ENCODE data around the gene CCNF.
"Not testable (repeated sequence)": the region's sequence is repeated elsewhere in the genome, so short reads cannot be mapped to it uniquely, and the experiment has no call there.

The CCNF gene

GRCh38 chr16:2476345-2476720 lies 47.1 kb downstream of the CCNF start:
- CTCF ChIA-PET, result interaction anchor here (1.7 to 2.0 kb wide), 2 partner anchors 10 to 24 kb away, joined by 3 to 6 read pairs; no protein-coding TSS in a partner anchor
- POLR2A ChIA-PET, result no interaction called here
- no peak for DNase-seq (ENCODE audit: extremely low spot score)
- TF ChIP-seq, protein P1, sequence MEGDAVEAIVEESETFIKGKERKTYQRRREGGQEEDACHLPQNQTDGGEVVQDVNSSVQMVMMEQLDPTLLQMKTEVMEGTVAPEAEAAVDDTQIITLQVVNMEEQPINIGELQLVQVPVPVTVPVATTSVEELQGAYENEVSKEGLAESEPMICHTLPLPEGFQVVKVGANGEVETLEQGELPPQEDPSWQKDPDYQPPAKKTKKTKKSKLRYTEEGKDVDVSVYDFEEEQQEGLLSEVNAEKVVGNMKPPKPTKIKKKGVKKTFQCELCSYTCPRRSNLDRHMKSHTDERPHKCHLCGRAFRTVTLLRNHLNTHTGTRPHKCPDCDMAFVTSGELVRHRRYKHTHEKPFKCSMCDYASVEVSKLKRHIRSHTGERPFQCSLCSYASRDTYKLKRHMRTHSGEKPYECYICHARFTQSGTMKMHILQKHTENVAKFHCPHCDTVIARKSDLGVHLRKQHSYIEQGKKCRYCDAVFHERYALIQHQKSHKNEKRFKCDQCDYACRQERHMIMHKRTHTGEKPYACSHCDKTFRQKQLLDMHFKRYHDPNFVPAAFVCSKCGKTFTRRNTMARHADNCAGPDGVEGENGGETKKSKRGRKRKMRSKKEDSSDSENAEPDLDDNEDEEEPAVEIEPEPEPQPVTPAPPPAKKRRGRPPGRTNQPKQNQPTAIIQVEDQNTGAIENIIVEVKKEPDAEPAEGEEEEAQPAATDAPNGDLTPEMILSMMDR (IDR thresholded peaks at IDR 0.05; ENCODE audit: control extremely low read depth, extremely low read depth, low read depth, missing control alignments), result no peak

GRCh38 chr16:2476741-2477140 lies 47.5 kb downstream of the CCNF start:
- CTCF ChIA-PET, result interaction anchor here (1.7 to 2.0 kb wide), 2 partner anchors 10 to 23 kb away, joined by 3 to 6 read pairs; no protein-coding TSS in a partner anchor

DNA sequence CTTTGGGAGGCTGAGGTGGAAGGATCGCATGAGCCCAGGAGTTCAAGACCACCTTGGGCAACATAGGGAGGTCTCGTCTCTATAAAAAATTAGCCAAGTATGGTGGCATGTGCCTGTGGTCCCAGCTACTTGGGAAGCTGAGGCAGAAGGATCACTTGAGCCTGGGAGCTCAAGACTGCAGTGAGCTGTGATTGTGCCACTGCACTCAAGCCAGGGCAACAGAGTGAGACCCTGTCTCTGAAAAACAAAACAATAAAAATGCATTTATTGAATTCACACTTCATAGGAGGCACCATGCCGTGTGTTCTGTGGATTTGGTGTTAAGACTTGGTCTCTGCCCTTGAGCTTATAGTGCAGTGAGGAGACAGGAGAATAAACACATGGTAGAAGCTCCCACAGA lies 48.1 kb downstream of the CCNF start:
- TF ChIP-seq, protein P1 (IDR thresholded peaks at IDR 0.05; ENCODE audit: control extremely low read depth, extremely low read depth, low read depth, missing control alignments), result no peak
- no peak for DNase-seq (ENCODE audit: extremely low spot score)
- ChIA-PET POLR2A (no interaction called here), CTCF (interaction anchor here (1.7 to 2.0 kb wide), 2 partner anchors 9 to 23 kb away, joined by 3 to 6 read pairs; no protein-coding TSS in a partner anchor)

More at GRCh38 chr16:2476741-2477140, 47.5 kb downstream of the CCNF start:
- POLR2A ChIA-PET, result no interaction called here
- no peak for DNase-seq (ENCODE audit: extremely low spot score)
- TF ChIP-seq, protein P1 (IDR thresholded peaks at IDR 0.05; ENCODE audit: control extremely low read depth, extremely low read depth, low read depth, missing control alignments), result no peak

GRCh38 chr16:2478279-2478678 lies 49.0 kb downstream of the CCNF start:
- TF ChIP-seq, protein P1 (IDR thresholded peaks at IDR 0.05; ENCODE audit: control extremely low read depth, extremely low read depth, low read depth, missing control alignments), result no peak
- ChIA-PET CTCF (interaction anchor here (2.0 kb wide), 1 partner anchor 8 kb away, joined by 6 read pairs; no protein-coding TSS in a partner anchor), POLR2A (interaction anchor here (1.2 kb wide), 1 partner anchor 10 kb away, joined by 3 read pairs; no protein-coding TSS in a partner anchor)
- DNase-seq (ENCODE audit: extremely low spot score), result no peak

- CTCF ChIA-PET; DNase-seq (ENCODE audit: extremely low spot score); POLR2A ChIA-PET: not testable (repeated sequence)
Measured at GRCh38 chr16:2479996-2480395, 50.7 kb downstream of the CCNF start.

- no peak for DNase-seq (ENCODE audit: extremely low spot score)
- ChIA-PET CTCF (interaction anchor here (1.1 kb wide), 1 partner anchor 10 kb away, joined by 3 read pairs; the partner anchor contains the start of gene NTN3), POLR2A (interaction anchor here (0.6 kb wide), 1 partner anchor 494 kb away, joined by 3 read pairs; no protein-coding TSS in a partner anchor)
- TF ChIP-seq, protein P1 (IDR thresholded peaks at IDR 0.05; ENCODE audit: control extremely low read depth, extremely low read depth, low read depth, missing control alignments), result no peak
Measured at GRCh38 chr16:2480948-2481347, 51.7 kb downstream of the CCNF start.

DNA sequence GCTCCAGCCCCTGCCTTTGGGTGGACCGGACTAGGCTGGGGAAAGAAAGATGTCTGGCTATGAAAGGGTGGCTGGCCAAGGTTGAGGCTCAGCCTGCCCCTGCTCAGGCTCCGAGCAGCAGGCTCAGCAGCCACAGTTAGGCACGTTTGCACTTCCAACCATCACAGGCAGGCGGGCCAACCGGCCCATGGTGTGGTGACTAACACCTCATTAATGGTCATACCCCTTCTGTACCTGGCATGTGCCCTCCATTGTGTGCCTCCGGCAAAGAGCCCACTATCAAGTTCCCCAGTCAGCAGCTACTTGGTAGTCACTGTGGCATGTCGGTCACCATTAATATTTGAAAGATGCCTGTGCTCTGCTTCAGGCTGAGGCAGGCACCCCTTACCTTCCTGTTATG lies 52.4 kb downstream of the CCNF start:
- TF ChIP-seq, protein P1 (IDR thresholded peaks at IDR 0.05; ENCODE audit: control extremely low read depth, extremely low read depth, low read depth, missing control alignments), result no peak
- ChIA-PET CTCF (interaction anchor here (1.2 kb wide), 1 partner anchor 230 kb away, joined by 3 read pairs; the partner anchor contains the start of gene ECI1), POLR2A (no interaction called here)
- DNase-seq (ENCODE audit: extremely low spot score), result no peak
